ENCODE data around the gene PPP2R3C. TPM values are rescaled to one million over a fixed set of nuclear protein-coding genes. Genes with fewer than 3 reads are reported as not detected.

Gene PPP2R3C
- total RNA-seq, 2 experiments from 2014 or later, result 44.2 to 51.4 TPM

Other genes starting within 250 kb of the PPP2R3C start
- gene BAZ1A, start 246.6 kb downstream of the PPP2R3C start, total RNA-seq, result 10 to 100 TPM; 48.8 to 52.7 TPM
- gene SRP54, start 139.0 kb downstream of the PPP2R3C start, total RNA-seq, result 10 to 100 TPM; 40.4 to 42.4 TPM
- 100 to 1,000 TPM; 227 to 230 TPM for gene FAM177A1, start 75.7 kb downstream of the PPP2R3C start, total RNA-seq
- 10 to 100 TPM; 16.5 to 21.9 TPM for gene PRORP, start 562 bp upstream of the PPP2R3C start, total RNA-seq
- 10 to 100 TPM; 72.3 to 78.9 TPM for gene PSMA6, start 170.4 kb upstream of the PPP2R3C start, total RNA-seq